GM12801 (cell line): ENCODE data around the gene CAMK1D.

Experiments used
- CTCF ChIP-seq: IDR thresholded peaks from one replicate; pipeline ENCODE4 v1.5.1; 2011; ENCODE audit warnings: control low read depth; ENCODE audit not compliant: insufficient read length; ENCODE audit errors: extremely low read depth

The CAMK1D gene

GRCh38 chr10:12473491-12473890 lies 124.1 kb downstream of the CAMK1D start:
- TF ChIP-seq CTCF = no peak

DNA sequence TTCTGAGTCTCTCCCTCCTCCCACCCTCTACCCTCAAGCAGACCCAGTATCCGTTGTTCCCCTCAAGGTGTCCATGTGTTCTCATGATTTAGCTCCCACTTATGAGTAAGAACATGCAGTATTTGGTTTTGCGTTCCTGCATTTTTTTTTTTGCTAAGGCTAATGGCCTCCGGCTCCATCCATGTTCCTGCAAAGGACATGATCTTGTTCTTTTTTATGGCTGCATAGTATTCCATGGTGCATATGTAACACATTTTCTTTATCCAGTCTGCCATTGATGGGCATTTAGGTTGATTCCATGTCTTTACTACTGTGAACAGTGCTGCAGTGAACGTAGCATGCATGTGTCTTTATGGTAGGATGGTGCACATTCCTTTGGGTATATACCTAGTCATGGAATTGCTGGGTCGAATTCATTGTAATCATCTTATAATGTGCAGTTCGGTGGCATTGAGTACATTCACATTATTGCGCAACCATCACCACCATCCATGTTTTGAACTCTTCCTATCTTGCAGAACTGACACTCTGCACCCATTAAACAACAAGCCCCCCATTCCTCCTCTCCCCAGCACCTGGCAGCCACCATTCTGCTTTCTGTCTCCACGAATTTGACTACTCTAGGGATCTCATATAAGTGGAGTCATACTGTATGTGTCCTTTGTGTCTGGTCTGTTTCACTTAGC lies 125.5 kb downstream of the CAMK1D start:
- no peak for TF ChIP-seq CTCF

- no peak for TF ChIP-seq CTCF
These were observed 127.3 kb downstream of the CAMK1D start for GRCh38 chr10:12476656-12477055.

- TF ChIP-seq CTCF = no peak
These were observed 130.1 kb downstream of the CAMK1D start for GRCh38 chr10:12479437-12479844.

DNA sequence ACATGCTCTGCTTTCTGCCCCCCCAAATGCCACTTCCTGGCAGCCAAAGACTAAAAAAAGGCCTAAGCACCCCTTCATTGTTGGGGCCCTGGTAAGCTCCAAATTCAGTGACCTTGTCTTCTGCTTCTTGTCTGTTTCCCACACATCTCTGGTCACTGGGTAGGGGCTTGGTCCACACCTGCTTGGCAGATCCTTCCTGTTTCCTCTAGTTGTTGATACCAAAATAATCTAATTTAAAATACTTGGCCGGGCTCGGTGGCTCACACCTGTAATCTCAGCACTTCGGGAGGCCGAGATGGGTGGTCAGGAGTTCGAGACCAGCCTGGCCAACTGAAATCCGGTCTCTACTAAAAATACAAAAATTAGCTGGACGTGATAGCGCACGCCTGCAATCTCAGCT lies 130.6 kb downstream of the CAMK1D start:
- no peak for TF ChIP-seq CTCF

DNA sequence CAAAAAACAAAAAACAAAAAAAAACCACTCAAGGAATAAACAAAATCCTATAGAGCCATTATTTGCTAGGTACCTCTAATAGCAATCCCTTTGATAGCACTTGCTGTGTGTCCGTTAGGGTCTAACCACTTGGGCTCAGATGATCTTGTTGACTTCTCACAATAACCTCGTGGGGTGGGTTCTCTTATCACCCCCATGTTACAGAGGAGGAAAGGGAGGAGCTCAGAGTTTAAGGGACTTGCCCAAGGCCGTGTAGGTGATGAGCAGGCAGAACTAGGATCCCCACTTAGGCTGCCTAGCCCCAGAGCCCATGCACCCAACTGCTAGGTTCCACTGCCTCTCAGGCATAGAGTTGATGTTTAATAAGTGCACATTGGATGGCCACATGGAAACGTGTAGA lies 131.1 kb downstream of the CAMK1D start:
- TF ChIP-seq CTCF = no peak

GRCh38 chr10:12481924-12482323 lies 132.6 kb downstream of the CAMK1D start:
- no peak for TF ChIP-seq CTCF

GRCh38 chr10:12482587-12482986 lies 133.2 kb downstream of the CAMK1D start:
- TF ChIP-seq CTCF = no peak
